ENCODE results near the gene MYLK. TPM values are rescaled to one million over a fixed set of nuclear protein-coding genes. Genes with fewer than 3 reads are reported as not detected.

Gene MYLK
- total RNA-seq, 2 experiments from 2014 or later: not detected

- Mint-ChIP-seq H3K4me1 (ENCODE audit: low read depth) (no peaks in the 10 kb centered on the region), H3K27me3 (ENCODE audit: low read depth) (peaks cover 5% of the 10 kb centered on the region), H3K27ac (no peak overlapping the region), H3K9me3 (no peaks in the 10 kb centered on the region), H3K36me3 (ENCODE audit: low read depth) (no peaks in the 10 kb centered on the region), H3K4me3 (no peak overlapping the region)
- no peak for DNase-seq
- intact Hi-C loops (cut with micrococcal nuclease): no loop called here
- CTCF ChIA-PET: no interaction called here
Observed at GRCh38 chr3:123787133-123787532, 97.0 kb downstream of the MYLK start.

DNA sequence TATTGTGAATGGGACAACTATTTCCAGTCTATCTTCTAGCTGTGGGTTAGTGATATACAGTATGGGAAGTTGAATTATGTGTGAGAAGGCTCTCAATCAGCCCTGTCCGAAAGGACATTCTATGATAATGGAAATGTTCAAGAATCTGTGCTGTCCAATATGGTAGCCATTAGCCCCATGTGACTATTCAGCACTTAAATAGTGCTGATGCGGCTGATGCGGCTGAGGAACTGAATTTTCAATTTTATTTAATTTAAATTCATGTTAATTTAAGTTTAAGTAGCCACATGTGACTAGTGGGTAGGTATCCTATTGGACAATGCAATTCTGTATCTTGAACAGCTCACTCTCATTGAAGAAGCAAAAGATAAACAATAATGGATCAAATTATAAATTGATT, 98.5 kb downstream of the MYLK start:
- H3K9me3 Mint-ChIP-seq: no peaks in the 10 kb centered on the region
- CTCF ChIA-PET: no interaction called here

GRCh38 chr3:123783811-123784210, 100.3 kb downstream of the MYLK start:
- H3K4me3 Mint-ChIP-seq: no peak overlapping the region
- H3K27me3 Mint-ChIP-seq (ENCODE audit: low read depth): peaks cover 3% of the 10 kb centered on the region
- no peaks in the 10 kb centered on the region for H3K36me3 Mint-ChIP-seq (ENCODE audit: low read depth)
- no peaks in the 10 kb centered on the region for H3K9me3 Mint-ChIP-seq
- H3K4me1 Mint-ChIP-seq (ENCODE audit: low read depth): no peaks in the 10 kb centered on the region
- no peak for DNase-seq
- CTCF ChIA-PET: interaction anchor here (1.2 kb wide), 1 partner anchor 12 kb away, joined by 3 read pairs; no protein-coding TSS in a partner anchor
- no peak overlapping the region for H3K27ac Mint-ChIP-seq
- intact Hi-C loops (cut with micrococcal nuclease): no loop called here

More for the DNA sequence above, 98.5 kb downstream of the MYLK start:
- Mint-ChIP-seq H3K4me1 (ENCODE audit: low read depth) (no peaks in the 10 kb centered on the region), H3K27ac (no peak overlapping the region), H3K27me3 (ENCODE audit: low read depth) (peaks cover 6% of the 10 kb centered on the region), H3K36me3 (ENCODE audit: low read depth) (no peaks in the 10 kb centered on the region), H3K4me3 (no peak overlapping the region)
- intact Hi-C loops (cut with micrococcal nuclease): no loop called here
- DNase-seq: no peak

- Mint-ChIP-seq H3K4me3 (no peak overlapping the region), H3K27me3 (ENCODE audit: low read depth) (peaks cover 3% of the 10 kb centered on the region), H3K27ac (no peak overlapping the region), H3K36me3 (ENCODE audit: low read depth) (no peaks in the 10 kb centered on the region), H3K4me1 (ENCODE audit: low read depth) (no peaks in the 10 kb centered on the region), H3K9me3 (no peaks in the 10 kb centered on the region)
- no peak for DNase-seq
- intact Hi-C loops (cut with micrococcal nuclease): no loop called here
- CTCF ChIA-PET: interaction anchor here (1.2 kb wide), 1 partner anchor 12 kb away, joined by 3 read pairs; no protein-coding TSS in a partner anchor
Observed at GRCh38 chr3:123783050-123783689, 101.0 kb downstream of the MYLK start.

DNA sequence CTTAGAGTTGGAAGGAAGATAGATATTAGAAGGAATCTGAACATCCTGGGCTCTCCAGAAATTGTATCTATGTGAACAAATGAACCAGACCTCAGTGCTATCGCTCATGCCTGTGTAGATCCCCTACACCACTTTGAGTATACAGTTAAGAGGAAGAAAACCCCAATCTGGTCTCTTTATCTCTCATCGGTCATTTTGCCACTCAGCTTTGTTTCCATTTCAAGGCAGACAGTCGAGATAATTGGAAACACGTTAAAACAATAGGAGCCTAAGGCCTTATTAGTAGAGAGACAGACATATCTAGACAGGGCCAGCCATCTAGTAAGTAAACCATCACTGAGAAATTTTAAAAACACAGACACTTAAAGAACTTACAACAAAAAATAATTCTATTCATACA, 101.6 kb downstream of the MYLK start:
- no peak overlapping the region for H3K4me3 Mint-ChIP-seq
- CTCF ChIA-PET: interaction anchor here (0.8 kb wide), 1 partner anchor 197 kb away, joined by 3 read pairs; no protein-coding TSS in a partner anchor

DNA sequence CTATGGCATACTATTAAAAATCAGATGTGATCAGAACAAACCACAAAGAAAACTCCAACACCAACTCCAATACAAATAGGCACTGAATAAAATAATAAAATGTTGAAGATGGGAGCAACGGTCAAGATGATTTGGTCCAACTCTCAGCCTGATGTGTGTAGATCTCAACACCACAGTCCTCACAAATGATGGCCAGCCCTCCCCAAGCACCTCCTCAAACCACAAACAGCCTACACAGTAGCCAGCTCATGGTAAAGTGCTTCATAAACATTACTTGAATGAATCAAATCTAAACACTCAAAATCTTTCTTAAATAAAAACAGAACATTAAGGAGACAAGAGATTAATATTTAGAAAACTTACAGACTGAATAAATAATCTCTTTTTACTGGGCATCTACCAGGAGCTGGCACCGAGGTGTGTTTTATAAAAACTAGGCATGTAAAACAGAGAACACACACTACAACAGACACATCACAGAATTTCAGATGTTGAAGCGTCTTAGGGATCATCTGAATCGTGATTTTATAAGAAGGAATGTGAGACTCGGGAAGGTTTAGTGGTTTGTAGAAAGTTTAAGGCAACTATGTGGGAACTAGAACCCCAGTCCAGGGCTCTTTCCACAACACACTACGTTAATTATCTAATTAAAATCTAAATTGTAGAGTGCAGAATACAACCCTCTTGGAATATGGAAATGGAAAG, 102.4 kb downstream of the MYLK start:
- intact Hi-C loops (cut with micrococcal nuclease): no loop called here
- Mint-ChIP-seq H3K36me3 (ENCODE audit: low read depth) (no peaks in the 10 kb centered on the region), H3K4me1 (ENCODE audit: low read depth) (no peaks in the 10 kb centered on the region), H3K9me3 (no peaks in the 10 kb centered on the region), H3K27me3 (ENCODE audit: low read depth) (peaks cover 6% of the 10 kb centered on the region), H3K4me3 (no peak overlapping the region), H3K27ac (no peak overlapping the region)
- CTCF ChIA-PET: interaction anchor here (0.8 kb wide), 1 partner anchor 198 kb away, joined by 3 read pairs; no protein-coding TSS in a partner anchor
- no peak for DNase-seq

More for the DNA sequence above, 101.6 kb downstream of the MYLK start:
- H3K27me3 Mint-ChIP-seq (ENCODE audit: low read depth): peaks cover 3% of the 10 kb centered on the region
- no peak for DNase-seq
- no peaks in the 10 kb centered on the region for H3K36me3 Mint-ChIP-seq (ENCODE audit: low read depth)
- intact Hi-C loops (cut with micrococcal nuclease): no loop called here
- H3K27ac Mint-ChIP-seq: no peak overlapping the region
- H3K4me1 Mint-ChIP-seq (ENCODE audit: low read depth): no peaks in the 10 kb centered on the region
- no peaks in the 10 kb centered on the region for H3K9me3 Mint-ChIP-seq

DNA sequence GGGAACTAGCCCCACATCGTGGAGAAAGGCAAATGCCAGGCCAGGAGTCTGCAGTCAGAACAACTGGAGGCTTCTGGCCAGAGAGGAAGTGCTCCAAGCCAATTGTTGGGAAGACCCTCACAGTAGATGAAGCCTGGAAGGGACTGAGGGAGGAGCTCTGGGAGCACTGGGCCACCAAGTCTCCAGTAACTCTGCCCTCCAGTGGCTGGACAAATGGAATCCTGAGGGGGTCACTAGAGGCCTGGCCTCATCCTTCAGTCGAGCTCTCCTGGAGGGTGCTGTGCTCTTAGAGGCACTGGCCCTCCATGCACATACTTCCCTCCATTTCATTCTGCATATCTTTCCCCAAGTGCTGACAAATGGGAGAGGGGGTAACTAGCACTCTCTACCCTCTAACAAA, 103.0 kb downstream of the MYLK start:
- H3K4me3 Mint-ChIP-seq: no peak overlapping the region
- H3K4me1 Mint-ChIP-seq (ENCODE audit: low read depth): no peaks in the 10 kb centered on the region
- no peaks in the 10 kb centered on the region for H3K36me3 Mint-ChIP-seq (ENCODE audit: low read depth)
- H3K9me3 Mint-ChIP-seq: no peaks in the 10 kb centered on the region
- CTCF ChIA-PET: no interaction called here
- intact Hi-C loops (cut with micrococcal nuclease): no loop called here
- peaks cover 6% of the 10 kb centered on the region for H3K27me3 Mint-ChIP-seq (ENCODE audit: low read depth)
- H3K27ac Mint-ChIP-seq: no peak overlapping the region
- DNase-seq: no peak

DNA sequence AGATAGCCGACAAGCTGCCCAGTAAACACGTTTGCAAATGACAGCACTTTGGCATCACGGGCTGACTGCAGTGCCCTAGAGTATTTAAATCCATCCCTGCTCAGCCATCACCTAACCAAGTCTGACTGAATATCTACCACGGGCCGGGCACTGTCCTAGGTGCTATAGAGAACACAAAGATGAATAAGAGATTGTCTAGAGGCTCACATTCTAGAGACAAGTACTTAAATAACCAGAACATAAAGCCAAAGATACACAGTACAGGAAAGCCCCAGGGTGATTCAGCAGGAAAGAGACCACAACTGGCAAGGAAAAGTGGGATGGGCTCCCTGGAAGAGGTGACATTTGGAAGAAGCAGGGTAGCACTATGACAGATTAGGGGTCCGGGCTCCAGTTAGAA, 103.5 kb downstream of the MYLK start:
- Mint-ChIP-seq H3K9me3 (no peaks in the 10 kb centered on the region), H3K36me3 (ENCODE audit: low read depth) (no peaks in the 10 kb centered on the region), H3K27ac (no peak overlapping the region), H3K4me1 (ENCODE audit: low read depth) (no peaks in the 10 kb centered on the region), H3K4me3 (no peak overlapping the region), H3K27me3 (ENCODE audit: low read depth) (peaks cover 6% of the 10 kb centered on the region)
- CTCF ChIA-PET: no interaction called here
- intact Hi-C loops (cut with micrococcal nuclease): no loop called here
- DNase-seq: no peak

- CTCF ChIA-PET: no interaction called here
- Mint-ChIP-seq H3K9me3 (no peaks in the 10 kb centered on the region), H3K27ac (no peak overlapping the region), H3K27me3 (ENCODE audit: low read depth) (peaks cover 6% of the 10 kb centered on the region), H3K36me3 (ENCODE audit: low read depth) (no peaks in the 10 kb centered on the region), H3K4me1 (ENCODE audit: low read depth) (no peaks in the 10 kb centered on the region), H3K4me3 (no peak overlapping the region)
- DNase-seq: no peak
- intact Hi-C loops (cut with micrococcal nuclease): no loop called here
Observed at GRCh38 chr3:123779655-123780231, 104.4 kb downstream of the MYLK start.

GRCh38 chr3:123778991-123779622, 105.0 kb downstream of the MYLK start:
- no peak overlapping the region for H3K4me3 Mint-ChIP-seq
- H3K27me3 Mint-ChIP-seq (ENCODE audit: low read depth): peaks cover 6% of the 10 kb centered on the region
- no peak for DNase-seq
- H3K4me1 Mint-ChIP-seq (ENCODE audit: low read depth): no peaks in the 10 kb centered on the region
- H3K36me3 Mint-ChIP-seq (ENCODE audit: low read depth): no peaks in the 10 kb centered on the region
- H3K27ac Mint-ChIP-seq: no peak overlapping the region
- intact Hi-C loops (cut with micrococcal nuclease): no loop called here
- H3K9me3 Mint-ChIP-seq: no peaks in the 10 kb centered on the region
- CTCF ChIA-PET: no interaction called here

DNA sequence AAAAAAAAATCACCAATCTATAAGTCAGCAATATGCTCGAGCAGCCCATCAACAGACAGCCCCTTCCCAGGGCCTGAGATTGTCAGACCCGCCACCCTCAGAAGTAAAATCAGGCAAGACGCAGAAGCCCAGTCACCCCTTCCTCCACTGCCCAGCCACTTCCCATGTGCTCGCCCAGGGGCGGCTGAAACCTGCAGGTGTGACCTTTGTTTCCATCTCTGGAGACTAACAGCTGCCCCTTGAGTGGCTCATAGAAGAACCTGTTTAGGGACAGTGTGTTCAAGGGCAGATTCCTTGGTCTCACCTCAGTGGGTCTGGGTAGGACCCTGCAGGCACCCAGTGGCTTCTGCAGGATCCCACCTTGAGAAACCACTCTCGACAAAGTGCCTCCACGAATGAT, 105.6 kb downstream of the MYLK start:
- no peak for DNase-seq
- no peak overlapping the region for H3K4me3 Mint-ChIP-seq
- H3K9me3 Mint-ChIP-seq: no peaks in the 10 kb centered on the region
- H3K27ac Mint-ChIP-seq: no peak overlapping the region
- intact Hi-C loops (cut with micrococcal nuclease): no loop called here
- H3K36me3 Mint-ChIP-seq (ENCODE audit: low read depth): no peaks in the 10 kb centered on the region
- no peaks in the 10 kb centered on the region for H3K4me1 Mint-ChIP-seq (ENCODE audit: low read depth)
- peaks cover 6% of the 10 kb centered on the region for H3K27me3 Mint-ChIP-seq (ENCODE audit: low read depth)
- CTCF ChIA-PET: no interaction called here

DNA sequence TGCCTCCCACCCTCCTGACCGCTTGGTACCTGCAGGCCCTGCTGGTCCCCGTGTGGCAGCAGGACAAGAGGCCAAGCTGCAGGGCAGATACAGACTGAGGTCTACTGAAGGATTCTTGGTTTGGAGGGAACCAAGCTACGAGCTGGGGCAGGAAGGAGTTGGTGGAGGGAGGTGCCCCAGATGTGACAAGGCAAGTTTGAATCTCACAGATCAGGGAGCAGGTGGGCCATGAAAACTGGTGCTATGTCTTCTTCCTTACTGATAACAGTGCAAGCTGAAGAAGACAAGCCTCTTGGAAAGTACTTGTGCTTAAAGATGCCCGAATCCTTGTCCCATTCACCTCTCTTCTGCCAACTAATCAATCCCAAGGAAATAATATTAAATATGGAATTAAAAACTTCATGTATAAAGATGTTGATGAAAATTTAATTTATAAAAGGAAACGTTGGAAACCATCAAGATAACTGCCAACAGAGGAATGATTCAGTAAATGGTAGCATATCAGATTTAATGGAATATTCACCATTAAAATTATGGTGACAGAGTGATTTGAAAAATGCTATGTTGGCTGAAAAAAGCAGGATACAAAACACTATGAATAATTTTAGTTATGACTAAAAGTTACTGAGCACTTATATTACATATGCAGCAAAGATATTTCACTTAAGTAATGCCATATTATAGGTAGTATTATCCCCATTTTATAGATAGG, 107.9 kb downstream of the MYLK start:
- H3K9me3 Mint-ChIP-seq: no peaks in the 10 kb centered on the region
- intact Hi-C loops (cut with micrococcal nuclease): no loop called here
- H3K4me1 Mint-ChIP-seq (ENCODE audit: low read depth): no peaks in the 10 kb centered on the region

More for the DNA sequence above, 107.9 kb downstream of the MYLK start:
- no peak overlapping the region for H3K4me3 Mint-ChIP-seq
- no peak overlapping the region for H3K27ac Mint-ChIP-seq
- CTCF ChIA-PET: no interaction called here
- no peak for DNase-seq
- peaks cover 3% of the 10 kb centered on the region for H3K27me3 Mint-ChIP-seq (ENCODE audit: low read depth)
- no peaks in the 10 kb centered on the region for H3K36me3 Mint-ChIP-seq (ENCODE audit: low read depth)

All from activated naive CD4-positive, alpha-beta T cell treated with anti-CD3 and anti-CD28 coated beads for 36 hours (primary cell).